Measurements from ENCODE around the gene KLHL20. TPM values are rescaled to one million over a fixed set of nuclear protein-coding genes. Genes with fewer than 3 reads are reported as not detected.
"Not testable (repeated sequence)": the region's sequence is repeated elsewhere in the genome, so short reads cannot be mapped to it uniquely, and the experiment has no call there.

Gene KLHL20
- total and polyA plus RNA-seq, 2 of the 13 experiments (the other 11 are each of a cell fraction or from before 2014, with no cell fraction given) = 7.4 to 14.3 TPM

DNA sequence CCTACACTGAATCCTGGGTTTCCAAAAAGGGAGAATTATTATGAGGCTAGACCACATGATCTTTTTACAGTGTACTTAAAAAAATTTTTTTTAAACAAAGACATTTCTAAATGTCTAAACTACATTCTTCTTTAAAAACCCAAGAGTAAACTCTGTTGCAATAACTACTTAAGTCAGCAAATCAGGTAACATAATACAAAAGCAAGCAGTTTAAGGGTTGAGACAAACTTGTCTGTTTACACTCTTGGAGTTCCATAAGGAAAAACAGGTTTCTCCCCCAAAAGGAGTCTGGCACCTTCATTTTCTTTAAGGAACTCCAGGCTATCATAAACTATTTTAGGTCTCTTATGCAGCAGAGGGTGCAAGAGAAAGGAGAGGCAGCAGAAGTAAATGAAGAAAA lies 32.6 kb upstream of the KLHL20 start (continued):
- no peak for TF ChIP-seq FOSL1 (CRISPR knock-in tag; IDR thresholded peaks at IDR 0.05; ENCODE audit: borderline replicate concordance)
- TF ChIP-seq ZSCAN31 (CRISPR knock-in tag; IDR thresholded peaks at IDR 0.05; ENCODE audit: low read depth) = no peak
- no peak for TF ChIP-seq ZSCAN5A (CRISPR knock-in tag; IDR thresholded peaks at IDR 0.05; ENCODE audit: borderline replicate concordance)
- peak in 1 of 2 experiments; percentile 54; a peak in 2 of 4 replicates for TF ChIP-seq MAFK (conservative IDR thresholded peaks at IDR 0.05 in 1 of 2, IDR thresholded peaks at IDR 0.05 in 1 of 2; ENCODE audit: low read length in 2 of 2)
- no peak for TF ChIP-seq SP140L (CRISPR knock-in tag; IDR thresholded peaks at IDR 0.05; ENCODE audit: borderline replicate concordance)
- no peak for TF ChIP-seq ZBTB33 (CRISPR knock-in tag; IDR thresholded peaks at IDR 0.05)
- 0 out of 2 replicates have a peak, but pooled peaks have one; percentile 10 for TF ChIP-seq MAFF (IDR thresholded peaks at IDR 0.05; ENCODE audit: low read depth, low read length)
- no peak for TF ChIP-seq ZSCAN29 (CRISPR knock-in tag; conservative IDR thresholded peaks at IDR 0.05)
- no peak for TF ChIP-seq ZNF430 (CRISPR knock-in tag; IDR thresholded peaks at IDR 0.05)
- TF ChIP-seq, protein P1, sequence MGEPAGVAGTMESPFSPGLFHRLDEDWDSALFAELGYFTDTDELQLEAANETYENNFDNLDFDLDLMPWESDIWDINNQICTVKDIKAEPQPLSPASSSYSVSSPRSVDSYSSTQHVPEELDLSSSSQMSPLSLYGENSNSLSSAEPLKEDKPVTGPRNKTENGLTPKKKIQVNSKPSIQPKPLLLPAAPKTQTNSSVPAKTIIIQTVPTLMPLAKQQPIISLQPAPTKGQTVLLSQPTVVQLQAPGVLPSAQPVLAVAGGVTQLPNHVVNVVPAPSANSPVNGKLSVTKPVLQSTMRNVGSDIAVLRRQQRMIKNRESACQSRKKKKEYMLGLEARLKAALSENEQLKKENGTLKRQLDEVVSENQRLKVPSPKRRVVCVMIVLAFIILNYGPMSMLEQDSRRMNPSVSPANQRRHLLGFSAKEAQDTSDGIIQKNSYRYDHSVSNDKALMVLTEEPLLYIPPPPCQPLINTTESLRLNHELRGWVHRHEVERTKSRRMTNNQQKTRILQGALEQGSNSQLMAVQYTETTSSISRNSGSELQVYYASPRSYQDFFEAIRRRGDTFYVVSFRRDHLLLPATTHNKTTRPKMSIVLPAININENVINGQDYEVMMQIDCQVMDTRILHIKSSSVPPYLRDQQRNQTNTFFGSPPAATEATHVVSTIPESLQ (CRISPR knock-in tag; conservative IDR thresholded peaks at IDR 0.05) = no peak
- no peak for TF ChIP-seq ZNF788 (CRISPR knock-in tag; IDR thresholded peaks at IDR 0.05; ENCODE audit: borderline replicate concordance)

DNA sequence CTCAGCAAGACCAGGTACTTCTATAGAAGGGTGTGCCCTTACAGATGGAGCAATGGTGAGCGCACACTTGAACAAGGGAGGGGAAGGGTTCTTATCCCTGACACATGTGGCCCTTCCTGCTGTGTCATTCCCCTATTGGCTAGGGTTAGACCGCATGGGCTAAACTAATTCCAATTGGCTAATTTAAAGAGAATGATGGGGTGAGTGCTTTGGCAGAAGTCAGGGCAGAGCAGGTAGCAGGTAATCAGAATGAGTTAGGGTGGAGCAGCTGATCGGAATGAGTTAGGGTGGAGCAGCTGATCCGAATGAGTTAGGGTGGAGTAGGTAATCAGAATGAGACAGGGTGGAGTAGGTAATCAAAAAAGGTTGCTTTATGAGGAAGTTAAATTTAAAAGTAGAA lies 30.9 kb upstream of the KLHL20 start:
- H3K4me2 ChIP-seq (ENCODE audit: low read depth, low read length); CTCF ChIA-PET (ENCODE audit: low intra/inter-chr PET ratio, low total read pairs); intact Hi-C loops (cut with micrococcal nuclease; ENCODE audit: unreplicated experiment); ATAC-seq; H3K27ac ChIP-seq (ENCODE audit: extremely low read length, insufficient read depth, low read length); H3K79me2 ChIP-seq (ENCODE audit: insufficient read depth, low read length); H3K27me3 ChIP-seq (ENCODE audit: control insufficient read depth in 1 of 2, insufficient read depth in 2 of 2, low read length in 2 of 2); H3K9ac ChIP-seq (ENCODE audit: insufficient read depth, low read depth, low read length); in situ Hi-C loops (cut with HindIII; ENCODE audit: extremely low pct_ligation_motif_present, low pct_unique_long_range_greater_than_20kb); H4K20me1 ChIP-seq (ENCODE audit: insufficient read depth, low read length); DNase-seq (ENCODE audit: low spot score); H3K4me3 ChIP-seq (replicated peaks in 1 of 3; ENCODE audit: insufficient read depth in 1 of 3, low read depth in 2 of 3, low read length in 3 of 3); H3K36me3 ChIP-seq (replicated peaks in 1 of 2; ENCODE audit: control insufficient read depth in 1 of 2, insufficient read depth in 2 of 2, low read length in 2 of 2); POLR2A ChIA-PET; FAIRE-seq; BruUV-seq (replicated peaks); H3K4me1 ChIP-seq (ENCODE audit: insufficient read depth, low read length); H3K9me3 ChIP-seq (ENCODE audit: low read length); H2AFZ ChIP-seq (ENCODE audit: low read length): not testable (repeated sequence)
- 34% methylated on average over 4 of the region's 4 CpGs for WGBS (ENCODE audit: low lambda C conversion rate)

- in situ Hi-C loops (cut with HindIII; ENCODE audit: extremely low pct_ligation_motif_present, low pct_unique_long_range_greater_than_20kb); H3K4me1 ChIP-seq (ENCODE audit: insufficient read depth, low read length); DNase-seq (ENCODE audit: low spot score); POLR2A ChIA-PET; H3K27ac ChIP-seq (ENCODE audit: extremely low read length, insufficient read depth, low read length); H3K27me3 ChIP-seq (ENCODE audit: control insufficient read depth in 1 of 2, insufficient read depth in 2 of 2, low read length in 2 of 2); FAIRE-seq; intact Hi-C loops (cut with micrococcal nuclease; ENCODE audit: unreplicated experiment); H2AFZ ChIP-seq (ENCODE audit: low read length); H3K9me3 ChIP-seq (ENCODE audit: low read length); H4K20me1 ChIP-seq (ENCODE audit: insufficient read depth, low read length); BruUV-seq (replicated peaks); H3K4me3 ChIP-seq (replicated peaks in 1 of 3; ENCODE audit: insufficient read depth in 1 of 3, low read depth in 2 of 3, low read length in 3 of 3); ATAC-seq; CTCF ChIA-PET (ENCODE audit: low intra/inter-chr PET ratio, low total read pairs); H3K36me3 ChIP-seq (replicated peaks in 1 of 2; ENCODE audit: control insufficient read depth in 1 of 2, insufficient read depth in 2 of 2, low read length in 2 of 2); H3K9ac ChIP-seq (ENCODE audit: insufficient read depth, low read depth, low read length); H3K79me2 ChIP-seq (ENCODE audit: insufficient read depth, low read length); H3K4me2 ChIP-seq (ENCODE audit: low read depth, low read length): not testable (repeated sequence)
- WGBS (ENCODE audit: low lambda C conversion rate) = 7% methylated on average over 3 of the region's 3 CpGs
These were observed 29.7 kb upstream of the KLHL20 start for GRCh38 chr1:173685121-173685520.

Data from HepG2 (cell line).